B cell (primary cell): ENCODE results near the gene CRYBG3. TPM values are rescaled to one million over a fixed set of nuclear protein-coding genes. Genes with fewer than 3 reads are reported as not detected.

Experiments used
- ATAC-seq: fragments of 200-7000 bp; cut with Tn5 transposase; one replicate; pipeline ENCODE4 v1.10.0; 2021; ENCODE audit warnings: low read depth, mild to moderate bottlenecking, moderate number of reproducible peaks, moderate library complexity
- CTCF ChIA-PET: fragments of 350-600 bp; sonication (Branson Sonifier 250); formaldehyde crosslinking; loops from one replicate; lab custom pipeline; 2021; ENCODE audit warnings: antibody characterized with exemption, inconsistent platforms; lab: Charles Lee
- POLR2A ChIA-PET: fragments of 350-600 bp; sonication (Branson Sonifier 250); formaldehyde crosslinking; loops from one replicate; lab custom pipeline; 2021; ENCODE audit warnings: antibody characterized with exemption; lab: Charles Lee
- DNase-seq: peaks from one replicate; pipeline ENCODE4 v3.0.0; 2013
- H2AFZ ChIP-seq: 2 replicates; pipeline ENCODE4 v1.6.1; 2012; ENCODE audit warnings: mild to moderate bottlenecking, low read depth, low read length; ENCODE audit not compliant: insufficient read depth, poor library complexity, severe bottlenecking
- H3K27ac ChIP-seq, 2 donors: 1 replicate in 1 of 2; 2 replicates in 1 of 2; pipeline ENCODE4 v1.5.1; 2012 to 2013; ENCODE audit warnings: low read length in 2 of 2, mild to moderate bottlenecking in 2 of 2, moderate library complexity in 1 of 2
- H3K27me3 ChIP-seq, 4 experiments: fragments of 200-600 bp in 1 of 4; sonication (generic) in 1 of 4; replicated peaks in 1 of 4; 1 replicate in 2 of 4; 2 replicates in 2 of 4; pipeline versions ENCODE4 v1.6.1 to v1.7.0; 2013 to 2016; ENCODE audit warnings: low read length in 3 of 4, mild to moderate bottlenecking in 2 of 4, mixed read lengths in 1 of 4, moderate library complexity in 1 of 4; ENCODE audit not compliant: insufficient read depth in 4 of 4, control insufficient read depth in 3 of 4; ENCODE audit errors: control extremely low read depth in 1 of 4
- H3K36me3 ChIP-seq, 2 experiments: replicated peaks in 1 of 2; 1 replicate in 1 of 2; 2 replicates in 1 of 2; pipeline versions ENCODE4 v1.6.1 to v1.7.1; 2013; ENCODE audit warnings: low read length in 1 of 2; ENCODE audit not compliant: insufficient read depth in 2 of 2, control insufficient read depth in 1 of 2; ENCODE audit errors: control extremely low read depth in 1 of 2, extremely low read depth in 1 of 2
- H3K4me1 ChIP-seq, 2 donors: fragments of 200-600 bp in 1 of 2; sonication (generic) in 1 of 2; 1 replicate in 1 of 2; 2 replicates in 1 of 2; pipeline versions ENCODE4 v1.5.1 to v1.6.1; 2013 to 2017; ENCODE audit warnings: low read length in 2 of 2; ENCODE audit not compliant: control insufficient read depth in 2 of 2, insufficient read depth in 2 of 2
- H3K4me2 ChIP-seq: replicated peaks from 2 replicates; pipeline ENCODE3; 2012; ENCODE audit warnings: mild to moderate bottlenecking, low read depth, low read length; ENCODE audit not compliant: poor library complexity, severe bottlenecking
- H3K4me3 ChIP-seq, 5 experiments: fragments of 200-600 bp in 1 of 5; sonication (generic) in 1 of 5; 1 replicate in 3 of 5; 2 replicates in 2 of 5; pipeline versions ENCODE4 v1.5.1 to v1.7.0; 2011 to 2016; ENCODE audit warnings: low read length in 4 of 5, mild to moderate bottlenecking in 4 of 5, low read depth in 2 of 5, control low read depth in 1 of 5, moderate library complexity in 1 of 5; ENCODE audit not compliant: insufficient read depth in 1 of 5; ENCODE audit errors: control extremely low read depth in 1 of 5, extremely low read depth in 1 of 5
- H3K79me2 ChIP-seq: fragments of 200-600 bp; sonication (generic); one replicate; pipeline ENCODE4 v1.6.0; 2016; ENCODE audit warnings: low read length; ENCODE audit not compliant: control insufficient read depth, insufficient read depth
- H3K9ac ChIP-seq: fragments of 200-600 bp; sonication (generic); 2 replicates; pipeline ENCODE4 v1.6.1; 2017; ENCODE audit warnings: mild to moderate bottlenecking, low read length, moderate library complexity
- H3K9me3 ChIP-seq, 3 donors: one replicate each; pipeline versions ENCODE4 v1.6.1 to v1.7.1; 2013; ENCODE audit warnings: low read length in 2 of 3; ENCODE audit not compliant: control insufficient read depth in 2 of 3, insufficient read depth in 1 of 3; ENCODE audit errors: control extremely low read depth in 1 of 3
- H4K20me1 ChIP-seq: 2 replicates; pipeline ENCODE4 v1.6.0; 2012; ENCODE audit warnings: mild to moderate bottlenecking, low read length; ENCODE audit not compliant: insufficient read depth, control insufficient read depth, poor library complexity, severe bottlenecking
- H3K27ac Mint-ChIP-seq: one replicate; pipeline ENCODE4 v1.8.0; 2021; ENCODE audit warnings: mixed read lengths
- H3K27me3 Mint-ChIP-seq: one replicate; pipeline ENCODE4 v1.8.0; 2021; ENCODE audit warnings: mixed read lengths
- H3K4me1 Mint-ChIP-seq: one replicate; pipeline ENCODE4 v1.8.0; 2021; ENCODE audit warnings: mixed read lengths
- H3K4me3 Mint-ChIP-seq: one replicate; pipeline ENCODE4 v1.8.0; 2021; ENCODE audit warnings: mixed read lengths
- H3K9me3 Mint-ChIP-seq: one replicate; pipeline ENCODE4 v1.8.0; 2022; ENCODE audit warnings: mixed read lengths; ENCODE audit not compliant: insufficient read depth
- EZH2 ChIP-seq: IDR thresholded peaks from 2 replicates; pipeline ENCODE4 v1.6.1; 2012; ENCODE audit warnings: borderline replicate concordance, low read depth, mild to moderate bottlenecking, moderate library complexity, low read length; ENCODE audit not compliant: insufficient read depth, poor library complexity, severe bottlenecking
- WGBS: methylation state at CpG from one replicate; pipeline ENCODE4 v1.1.5; 2013; ENCODE audit warnings: missing lambda C conversion rate; ENCODE audit not compliant: insufficient coverage; 5-methylcytosine and 5-hydroxymethylcytosine counted together
- intact Hi-C: fragments of 100-400 bp; cut with micrococcal nuclease; formaldehyde crosslinking; loops from one replicate; pipeline ENCODE4 v1.10.0; 2022
- polyA plus RNA-seq: library from polyadenylated mRNA; depleted of rRNA; stranded (reverse); fragments of >200 nt; gene quantifications from 2 replicates; pipeline ENCODE4 v1.2.3, GENCODE V29; 2012
- total RNA-seq, 2 donors: library from RNA; stranded (reverse); fragments of 120-200 nt in 1 of 2; gene quantifications; 1 replicate in 1 of 2; 2 replicates in 1 of 2; pipeline versions ENCODE4 v1.2.3 to v1.2.4, GENCODE V29; 2013 to 2022
- TF ChIP-seq, protein P1 (sequence below): fragments of 200-600 bp; IDR thresholded peaks from one replicate; pipeline ENCODE4 v1.8.0; 2022; ENCODE audit warnings: antibody characterized with exemption, mild to moderate bottlenecking

Gene CRYBG3
- total and polyA plus RNA-seq, 2 donors (not counting 1 experiment from before 2014, with no cell fraction given), result 2.2 to 3.0 TPM

DNA sequence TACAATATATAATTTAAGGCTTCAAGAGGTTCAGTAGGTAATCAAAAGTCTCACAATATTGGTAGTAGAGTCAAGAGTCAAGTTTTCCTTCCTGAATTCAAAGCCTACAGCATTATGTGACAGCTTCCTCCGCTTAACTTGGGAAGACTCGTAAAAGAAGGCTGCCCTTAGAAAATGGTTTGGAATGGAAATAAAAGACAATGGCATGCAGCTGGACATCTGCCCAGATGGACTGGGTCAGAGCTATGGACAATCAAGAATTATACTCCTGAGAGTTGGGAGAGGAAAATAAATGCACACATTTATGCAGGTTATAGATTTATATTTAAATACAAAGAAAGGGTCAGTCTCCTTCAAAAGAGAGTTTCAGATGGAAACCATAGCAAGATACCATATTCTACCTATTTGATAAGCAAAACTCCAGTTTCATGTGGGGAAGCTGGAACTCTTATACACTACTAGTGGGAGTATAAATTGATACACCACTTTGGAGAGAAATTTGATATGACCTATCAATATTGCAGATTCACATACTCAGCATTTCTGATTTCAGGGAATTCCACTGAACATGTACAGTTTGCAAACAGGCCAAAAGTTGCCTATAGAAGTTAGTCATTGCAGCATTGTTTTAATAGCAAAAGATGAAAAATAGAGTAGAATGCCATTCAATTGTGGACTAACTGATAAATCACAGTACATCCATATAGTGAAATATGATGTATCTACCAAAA lies 6.1 kb downstream of the CRYBG3 start:
- ChIA-PET POLR2A (no interaction called here), CTCF (no interaction called here)
- no peak overlapping the region for H3K27ac ChIP-seq
- peaks cover under 1 to 3% of the 10 kb centered on the region in 2 donors for H3K4me1 ChIP-seq
- no peak overlapping the region for H3K9ac ChIP-seq
- no peak overlapping the region for H2AFZ ChIP-seq
- no peaks in the 10 kb centered on the region for H3K36me3 ChIP-seq
- H3K4me2 ChIP-seq, result no peak overlapping the region
- no peaks in the 10 kb centered on the region for H3K79me2 ChIP-seq
- DNase-seq (no peak), ATAC-seq (no peak)
- WGBS, result no CpG with 5 or more reads among the region's 2 CpGs
- peaks cover 18% of the 10 kb centered on the region for H3K27me3 Mint-ChIP-seq
- intact Hi-C loops, result no loop called here
- no peaks in the 10 kb centered on the region for H3K9me3 Mint-ChIP-seq
- H3K4me1 Mint-ChIP-seq, result peaks cover 6% of the 10 kb centered on the region
- no peak overlapping the region for H3K4me3 ChIP-seq
- H4K20me1 ChIP-seq, result no peaks in the 10 kb centered on the region
- H3K27me3 ChIP-seq, result peaks cover 0 to 7% (median 0%) of the 10 kb centered on the region in 4 experiments
- H3K9me3 ChIP-seq, result no peaks in the 10 kb centered on the region
- no peak overlapping the region for H3K27ac Mint-ChIP-seq
- H3K4me3 Mint-ChIP-seq, result no peak overlapping the region
- no peak for TF ChIP-seq EZH2
- TF ChIP-seq, protein P1, sequence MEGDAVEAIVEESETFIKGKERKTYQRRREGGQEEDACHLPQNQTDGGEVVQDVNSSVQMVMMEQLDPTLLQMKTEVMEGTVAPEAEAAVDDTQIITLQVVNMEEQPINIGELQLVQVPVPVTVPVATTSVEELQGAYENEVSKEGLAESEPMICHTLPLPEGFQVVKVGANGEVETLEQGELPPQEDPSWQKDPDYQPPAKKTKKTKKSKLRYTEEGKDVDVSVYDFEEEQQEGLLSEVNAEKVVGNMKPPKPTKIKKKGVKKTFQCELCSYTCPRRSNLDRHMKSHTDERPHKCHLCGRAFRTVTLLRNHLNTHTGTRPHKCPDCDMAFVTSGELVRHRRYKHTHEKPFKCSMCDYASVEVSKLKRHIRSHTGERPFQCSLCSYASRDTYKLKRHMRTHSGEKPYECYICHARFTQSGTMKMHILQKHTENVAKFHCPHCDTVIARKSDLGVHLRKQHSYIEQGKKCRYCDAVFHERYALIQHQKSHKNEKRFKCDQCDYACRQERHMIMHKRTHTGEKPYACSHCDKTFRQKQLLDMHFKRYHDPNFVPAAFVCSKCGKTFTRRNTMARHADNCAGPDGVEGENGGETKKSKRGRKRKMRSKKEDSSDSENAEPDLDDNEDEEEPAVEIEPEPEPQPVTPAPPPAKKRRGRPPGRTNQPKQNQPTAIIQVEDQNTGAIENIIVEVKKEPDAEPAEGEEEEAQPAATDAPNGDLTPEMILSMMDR, result no peak

DNA sequence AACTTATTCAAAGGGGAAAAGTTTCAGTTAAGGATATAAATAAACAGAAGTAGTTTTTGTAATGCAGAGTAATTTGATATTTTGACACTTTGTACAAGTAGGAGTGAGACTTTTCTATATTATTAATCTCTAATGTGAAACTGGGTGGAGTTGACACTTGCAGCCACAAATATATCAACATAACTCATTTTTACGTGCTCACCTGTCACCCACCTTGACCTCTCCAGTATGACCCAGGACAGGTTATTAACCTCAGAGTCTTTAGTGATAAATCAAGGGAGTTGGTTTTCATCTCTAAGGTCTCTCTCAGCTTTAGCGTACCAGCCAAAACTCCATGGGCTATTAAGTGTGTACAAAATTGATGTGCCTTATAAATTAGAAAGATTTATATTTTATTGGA lies 7.4 kb downstream of the CRYBG3 start:
- Histone ChIP-seq H3K9ac (no peak overlapping the region), H3K27ac (no peak overlapping the region), H3K9me3 (no peaks in the 10 kb centered on the region), H3K4me3 (no peak overlapping the region), H3K27me3 (no peaks in the 10 kb centered on the region), H2AFZ (no peak overlapping the region), H3K4me2 (no peak overlapping the region), H3K36me3 (no peaks in the 10 kb centered on the region), H3K4me1 (no peaks in the 10 kb centered on the region), H4K20me1 (no peaks in the 10 kb centered on the region), H3K79me2 (no peaks in the 10 kb centered on the region)
- TF ChIP-seq EZH2, result no peak
- TF ChIP-seq, protein P1, result no peak
- intact Hi-C loops, result no loop called here
- ChIA-PET CTCF (no interaction called here), POLR2A (no interaction called here)
- WGBS, result no CpG with 5 or more reads among the region's 2 CpGs
- ATAC-seq (no peak), DNase-seq (no peak)
- Mint-ChIP-seq H3K4me1 (no peaks in the 10 kb centered on the region), H3K27me3 (peaks cover 11% of the 10 kb centered on the region), H3K4me3 (no peak overlapping the region), H3K27ac (no peak overlapping the region), H3K9me3 (no peaks in the 10 kb centered on the region)
